ENCODE results near the gene XIRP2. TPM values are rescaled to one million over a fixed set of nuclear protein-coding genes. Genes with fewer than 3 reads are reported as not detected.

Gene XIRP2
- total and polyA plus RNA-seq, 4 donors, result under 0.01 to 0.14 (median 0.01) TPM; not detected in 1

DNA sequence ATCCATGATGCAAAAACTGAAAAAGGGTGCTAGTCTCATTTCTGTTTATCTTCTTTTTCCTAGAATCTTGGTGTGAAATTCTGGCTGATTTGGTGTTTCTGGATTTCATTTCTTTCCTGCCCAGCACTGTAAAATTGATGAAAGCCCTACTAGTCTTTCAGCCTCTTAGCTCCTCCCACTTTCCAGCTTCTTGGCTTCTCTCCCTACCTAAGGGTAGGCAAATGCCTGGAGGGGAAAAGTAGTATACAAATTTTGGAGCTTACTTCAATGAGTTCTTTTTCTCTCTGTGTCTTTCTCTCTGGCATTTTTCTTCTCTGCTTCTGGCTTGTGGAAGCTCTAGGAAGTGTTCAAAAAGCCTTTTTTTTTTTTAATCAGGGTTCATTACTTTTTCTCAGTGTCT is 160.5 kb downstream of the XIRP2 start:
- Histone ChIP-seq H3K4me3 (ENCODE audit: low read depth in 1 of 3, low read length in 3 of 3) (no peak overlapping the region), H3K9ac (ENCODE audit: low read depth in 1 of 2, low read length in 2 of 2) (no peak overlapping the region), H3K27ac (ENCODE audit: low read depth in 1 of 2, low read length in 2 of 2) (no peak overlapping the region), H3K36me3 (ENCODE audit: control insufficient read depth in 4 of 4, insufficient read depth in 3 of 4, low read depth in 1 of 4, low read length in 3 of 4) (no peaks in the 10 kb centered on the region), H3K4me1 (ENCODE audit: control insufficient read depth in 4 of 4, insufficient read depth in 4 of 4, low read length in 3 of 4) (no peaks in the 10 kb centered on the region), H3K9me3 (ENCODE audit: control insufficient read depth in 4 of 4, low read length in 3 of 4) (no peaks in the 10 kb centered on the region), H3K27me3 (ENCODE audit: control insufficient read depth in 4 of 4, insufficient read depth in 4 of 4, low read length in 3 of 4) (peaks cover 0 to 3% (median 0%) of the 10 kb centered on the region in 4 donors)
- DNase-seq (ENCODE audit: low spot score), result no peak
- TF ChIP-seq, protein P1, sequence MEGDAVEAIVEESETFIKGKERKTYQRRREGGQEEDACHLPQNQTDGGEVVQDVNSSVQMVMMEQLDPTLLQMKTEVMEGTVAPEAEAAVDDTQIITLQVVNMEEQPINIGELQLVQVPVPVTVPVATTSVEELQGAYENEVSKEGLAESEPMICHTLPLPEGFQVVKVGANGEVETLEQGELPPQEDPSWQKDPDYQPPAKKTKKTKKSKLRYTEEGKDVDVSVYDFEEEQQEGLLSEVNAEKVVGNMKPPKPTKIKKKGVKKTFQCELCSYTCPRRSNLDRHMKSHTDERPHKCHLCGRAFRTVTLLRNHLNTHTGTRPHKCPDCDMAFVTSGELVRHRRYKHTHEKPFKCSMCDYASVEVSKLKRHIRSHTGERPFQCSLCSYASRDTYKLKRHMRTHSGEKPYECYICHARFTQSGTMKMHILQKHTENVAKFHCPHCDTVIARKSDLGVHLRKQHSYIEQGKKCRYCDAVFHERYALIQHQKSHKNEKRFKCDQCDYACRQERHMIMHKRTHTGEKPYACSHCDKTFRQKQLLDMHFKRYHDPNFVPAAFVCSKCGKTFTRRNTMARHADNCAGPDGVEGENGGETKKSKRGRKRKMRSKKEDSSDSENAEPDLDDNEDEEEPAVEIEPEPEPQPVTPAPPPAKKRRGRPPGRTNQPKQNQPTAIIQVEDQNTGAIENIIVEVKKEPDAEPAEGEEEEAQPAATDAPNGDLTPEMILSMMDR (IDR thresholded peaks at IDR 0.05; ENCODE audit: low read depth, low read length, missing input control), result no peak
- TF ChIP-seq, protein P2, sequence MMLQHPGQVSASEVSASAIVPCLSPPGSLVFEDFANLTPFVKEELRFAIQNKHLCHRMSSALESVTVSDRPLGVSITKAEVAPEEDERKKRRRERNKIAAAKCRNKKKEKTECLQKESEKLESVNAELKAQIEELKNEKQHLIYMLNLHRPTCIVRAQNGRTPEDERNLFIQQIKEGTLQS (IDR thresholded peaks at IDR 0.05), result no peak
- TF ChIP-seq, protein P3, sequence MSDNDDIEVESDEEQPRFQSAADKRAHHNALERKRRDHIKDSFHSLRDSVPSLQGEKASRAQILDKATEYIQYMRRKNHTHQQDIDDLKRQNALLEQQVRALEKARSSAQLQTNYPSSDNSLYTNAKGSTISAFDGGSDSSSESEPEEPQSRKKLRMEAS (IDR thresholded peaks at IDR 0.05), result no peak
- TF ChIP-seq, protein P4, sequence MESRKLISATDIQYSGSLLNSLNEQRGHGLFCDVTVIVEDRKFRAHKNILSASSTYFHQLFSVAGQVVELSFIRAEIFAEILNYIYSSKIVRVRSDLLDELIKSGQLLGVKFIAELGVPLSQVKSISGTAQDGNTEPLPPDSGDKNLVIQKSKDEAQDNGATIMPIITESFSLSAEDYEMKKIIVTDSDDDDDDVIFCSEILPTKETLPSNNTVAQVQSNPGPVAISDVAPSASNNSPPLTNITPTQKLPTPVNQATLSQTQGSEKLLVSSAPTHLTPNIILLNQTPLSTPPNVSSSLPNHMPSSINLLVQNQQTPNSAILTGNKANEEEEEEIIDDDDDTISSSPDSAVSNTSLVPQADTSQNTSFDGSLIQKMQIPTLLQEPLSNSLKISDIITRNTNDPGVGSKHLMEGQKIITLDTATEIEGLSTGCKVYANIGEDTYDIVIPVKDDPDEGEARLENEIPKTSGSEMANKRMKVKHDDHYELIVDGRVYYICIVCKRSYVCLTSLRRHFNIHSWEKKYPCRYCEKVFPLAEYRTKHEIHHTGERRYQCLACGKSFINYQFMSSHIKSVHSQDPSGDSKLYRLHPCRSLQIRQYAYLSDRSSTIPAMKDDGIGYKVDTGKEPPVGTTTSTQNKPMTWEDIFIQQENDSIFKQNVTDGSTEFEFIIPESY (IDR thresholded peaks at IDR 0.05), result no peak
- TF ChIP-seq HNF4A (conservative IDR thresholded peaks at IDR 0.05) (no peak), FOXA2 (IDR thresholded peaks at IDR 0.05) (no peak), JUND (IDR thresholded peaks at IDR 0.05) (no peak), HNF4G (IDR thresholded peaks at IDR 0.05) (no peak), FOXA1 (IDR thresholded peaks at IDR 0.05) (no peak), YY1 (IDR thresholded peaks at IDR 0.05) (no peak)
- TF ChIP-seq, protein P5, sequence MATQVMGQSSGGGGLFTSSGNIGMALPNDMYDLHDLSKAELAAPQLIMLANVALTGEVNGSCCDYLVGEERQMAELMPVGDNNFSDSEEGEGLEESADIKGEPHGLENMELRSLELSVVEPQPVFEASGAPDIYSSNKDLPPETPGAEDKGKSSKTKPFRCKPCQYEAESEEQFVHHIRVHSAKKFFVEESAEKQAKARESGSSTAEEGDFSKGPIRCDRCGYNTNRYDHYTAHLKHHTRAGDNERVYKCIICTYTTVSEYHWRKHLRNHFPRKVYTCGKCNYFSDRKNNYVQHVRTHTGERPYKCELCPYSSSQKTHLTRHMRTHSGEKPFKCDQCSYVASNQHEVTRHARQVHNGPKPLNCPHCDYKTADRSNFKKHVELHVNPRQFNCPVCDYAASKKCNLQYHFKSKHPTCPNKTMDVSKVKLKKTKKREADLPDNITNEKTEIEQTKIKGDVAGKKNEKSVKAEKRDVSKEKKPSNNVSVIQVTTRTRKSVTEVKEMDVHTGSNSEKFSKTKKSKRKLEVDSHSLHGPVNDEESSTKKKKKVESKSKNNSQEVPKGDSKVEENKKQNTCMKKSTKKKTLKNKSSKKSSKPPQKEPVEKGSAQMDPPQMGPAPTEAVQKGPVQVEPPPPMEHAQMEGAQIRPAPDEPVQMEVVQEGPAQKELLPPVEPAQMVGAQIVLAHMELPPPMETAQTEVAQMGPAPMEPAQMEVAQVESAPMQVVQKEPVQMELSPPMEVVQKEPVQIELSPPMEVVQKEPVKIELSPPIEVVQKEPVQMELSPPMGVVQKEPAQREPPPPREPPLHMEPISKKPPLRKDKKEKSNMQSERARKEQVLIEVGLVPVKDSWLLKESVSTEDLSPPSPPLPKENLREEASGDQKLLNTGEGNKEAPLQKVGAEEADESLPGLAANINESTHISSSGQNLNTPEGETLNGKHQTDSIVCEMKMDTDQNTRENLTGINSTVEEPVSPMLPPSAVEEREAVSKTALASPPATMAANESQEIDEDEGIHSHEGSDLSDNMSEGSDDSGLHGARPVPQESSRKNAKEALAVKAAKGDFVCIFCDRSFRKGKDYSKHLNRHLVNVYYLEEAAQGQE (IDR thresholded peaks at IDR 0.05), result no peak

DNA sequence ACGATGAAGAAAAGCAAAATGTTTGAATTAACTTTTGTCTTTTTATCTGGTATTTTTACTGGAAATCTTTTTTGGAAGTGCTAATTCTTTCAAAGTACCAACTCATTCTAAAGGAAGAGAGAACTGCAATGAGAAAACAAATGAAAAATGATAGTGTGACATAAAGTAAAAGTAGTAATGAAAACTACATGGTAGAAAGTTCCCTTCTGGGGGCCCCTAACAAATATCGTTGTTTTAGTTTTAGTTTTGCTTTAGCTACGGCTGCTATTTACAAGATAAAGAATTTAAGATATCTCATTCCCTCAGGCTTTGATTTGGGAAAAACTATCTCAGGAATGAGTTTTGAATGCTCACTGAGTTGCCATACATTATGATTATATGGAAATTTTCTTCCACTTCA is 161.4 kb downstream of the XIRP2 start:
- no peak overlapping the region for H3K4me3 ChIP-seq (ENCODE audit: low read depth in 1 of 3, low read length in 3 of 3)
- no peak for DNase-seq (ENCODE audit: low spot score)
- no peaks in the 10 kb centered on the region for H3K36me3 ChIP-seq (ENCODE audit: control insufficient read depth in 4 of 4, insufficient read depth in 3 of 4, low read depth in 1 of 4, low read length in 3 of 4)
- H3K9ac ChIP-seq (ENCODE audit: low read depth in 1 of 2, low read length in 2 of 2), result no peak overlapping the region
- WGBS, result 58% methylated on average over 3 of the region's 3 CpGs
- peaks cover 0 to 3% (median 0%) of the 10 kb centered on the region in 4 donors for H3K27me3 ChIP-seq (ENCODE audit: control insufficient read depth in 4 of 4, insufficient read depth in 4 of 4, low read length in 3 of 4)
- TF ChIP-seq TAF1 (conservative IDR thresholded peaks at IDR 0.05), result no peak
- no peaks in the 10 kb centered on the region for H3K4me1 ChIP-seq (ENCODE audit: control insufficient read depth in 4 of 4, insufficient read depth in 4 of 4, low read length in 3 of 4)
- no peak overlapping the region for H3K27ac ChIP-seq (ENCODE audit: low read depth in 1 of 2, low read length in 2 of 2)
- H3K9me3 ChIP-seq (ENCODE audit: control insufficient read depth in 4 of 4, low read length in 3 of 4), result no peaks in the 10 kb centered on the region

All from liver (tissue), 9 donors.